K562 (cell line): ENCODE measurements around the gene HAUS3. TPM values are rescaled to one million over a fixed set of nuclear protein-coding genes. Genes with fewer than 3 reads are reported as not detected.

Experiments used
- REST ChIP-seq, 2 experiments: fragments of 450-650 bp; formaldehyde crosslinking in 1 of 2; IDR thresholded peaks; 2 replicates each; pipeline versions ENCODE4 v1.4.0 to v1.6.1; 2014 to 2020; ENCODE audit warnings: mild to moderate bottlenecking in 2 of 2, borderline replicate concordance in 1 of 2, low read depth in 1 of 2
- TBL1XR1 ChIP-seq, 2 experiments: IDR thresholded peaks; 2 replicates each; pipeline ENCODE4 v1.6.1; 2012; ENCODE audit warnings: improper control_type of control experiment in 2 of 2, low read length in 2 of 2, mild to moderate bottlenecking in 1 of 2
- TFAM ChIP-seq: fragments of 250-450 bp; sonication (Bioruptor Pico); conservative IDR thresholded peaks from 2 replicates; pipeline ENCODE4 v1.5.0; 2021; ENCODE audit warnings: mild to moderate bottlenecking, moderate library complexity
- ZBTB7A ChIP-seq: IDR thresholded peaks from 2 replicates; pipeline ENCODE4 v1.6.1; 2011; ENCODE audit warnings: low read depth, mild to moderate bottlenecking, low read length, moderate library complexity, borderline replicate concordance; ENCODE audit not compliant: control insufficient read depth
- polyA plus RNA-seq, 8 experiments: library from polyadenylated mRNA; depleted of rRNA in 4 of 8; stranded (reverse) in 5 of 8; unstranded in 3 of 8; fragments of >200 nt; fragmentation: Nextera tagmentation in 2 of 8; fragmentation: Illumina TruSeq in 1 of 8; extraction: Ambion mirVana in 2 of 8; extraction: Trizol in 1 of 8; gene quantifications; 2 replicates each; pipeline versions ENCODE4 v1.2.1 to v1.2.3, GENCODE V29; 2011 to 2014; ENCODE audit warnings: inconsistent platforms in 1 of 8, missing spikeins in 1 of 8
- total RNA-seq, 7 experiments: library from RNA; depleted of rRNA in 6 of 7; stranded (reverse); fragments of >200 nt in 6 of 7; fragmentation: Illumina TruSeq in 2 of 7; extraction: Trizol in 2 of 7; gene quantifications; 2 replicates each; pipeline versions ENCODE4 v1.2.1 to v1.2.3, GENCODE V29; 2011 to 2021; ENCODE audit warnings: low replicate concordance in 1 of 7
- TF ChIP-seq, protein P1 (sequence below): sonication (generic); formaldehyde crosslinking; IDR thresholded peaks from 2 replicates; pipeline ENCODE4 v1.4.0; 2020; ENCODE audit warnings: mild to moderate bottlenecking, missing genetic modification reagents
- TF ChIP-seq, protein P2 (sequence below): fragments of 450-650 bp; IDR thresholded peaks from 2 replicates; pipeline ENCODE4 v1.6.1; 2017; ENCODE audit warnings: antibody characterized with exemption, mild to moderate bottlenecking

The HAUS3 gene
- total and polyA plus RNA-seq, 9 of the 15 experiments (the other 6 are each of a cell fraction or from before 2014, with no cell fraction given): 8.9 to 25.7 (median 21.5) TPM

- TF ChIP-seq, protein P1, sequence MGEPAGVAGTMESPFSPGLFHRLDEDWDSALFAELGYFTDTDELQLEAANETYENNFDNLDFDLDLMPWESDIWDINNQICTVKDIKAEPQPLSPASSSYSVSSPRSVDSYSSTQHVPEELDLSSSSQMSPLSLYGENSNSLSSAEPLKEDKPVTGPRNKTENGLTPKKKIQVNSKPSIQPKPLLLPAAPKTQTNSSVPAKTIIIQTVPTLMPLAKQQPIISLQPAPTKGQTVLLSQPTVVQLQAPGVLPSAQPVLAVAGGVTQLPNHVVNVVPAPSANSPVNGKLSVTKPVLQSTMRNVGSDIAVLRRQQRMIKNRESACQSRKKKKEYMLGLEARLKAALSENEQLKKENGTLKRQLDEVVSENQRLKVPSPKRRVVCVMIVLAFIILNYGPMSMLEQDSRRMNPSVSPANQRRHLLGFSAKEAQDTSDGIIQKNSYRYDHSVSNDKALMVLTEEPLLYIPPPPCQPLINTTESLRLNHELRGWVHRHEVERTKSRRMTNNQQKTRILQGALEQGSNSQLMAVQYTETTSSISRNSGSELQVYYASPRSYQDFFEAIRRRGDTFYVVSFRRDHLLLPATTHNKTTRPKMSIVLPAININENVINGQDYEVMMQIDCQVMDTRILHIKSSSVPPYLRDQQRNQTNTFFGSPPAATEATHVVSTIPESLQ: no peak
- TF ChIP-seq REST (IDR thresholded peaks at IDR 0.05; ENCODE audit: borderline replicate concordance): peak; percentile 27; the same call in 1 of the 2 replicates
- TF ChIP-seq REST (CRISPR knock-in tag; IDR thresholded peaks at IDR 0.05; ENCODE audit: low read depth): 0 out of 2 replicates have a peak, but pooled peaks have one; percentile 67
- TF ChIP-seq TBL1XR1 (IDR thresholded peaks at IDR 0.05; ENCODE audit: low read length in 2 of 2): no peak
- TF ChIP-seq ZBTB7A: no peak; the same call in 1 of the 2 replicates
- TF ChIP-seq TFAM (CRISPR knock-in tag): no peak
- TF ChIP-seq, protein P2, sequence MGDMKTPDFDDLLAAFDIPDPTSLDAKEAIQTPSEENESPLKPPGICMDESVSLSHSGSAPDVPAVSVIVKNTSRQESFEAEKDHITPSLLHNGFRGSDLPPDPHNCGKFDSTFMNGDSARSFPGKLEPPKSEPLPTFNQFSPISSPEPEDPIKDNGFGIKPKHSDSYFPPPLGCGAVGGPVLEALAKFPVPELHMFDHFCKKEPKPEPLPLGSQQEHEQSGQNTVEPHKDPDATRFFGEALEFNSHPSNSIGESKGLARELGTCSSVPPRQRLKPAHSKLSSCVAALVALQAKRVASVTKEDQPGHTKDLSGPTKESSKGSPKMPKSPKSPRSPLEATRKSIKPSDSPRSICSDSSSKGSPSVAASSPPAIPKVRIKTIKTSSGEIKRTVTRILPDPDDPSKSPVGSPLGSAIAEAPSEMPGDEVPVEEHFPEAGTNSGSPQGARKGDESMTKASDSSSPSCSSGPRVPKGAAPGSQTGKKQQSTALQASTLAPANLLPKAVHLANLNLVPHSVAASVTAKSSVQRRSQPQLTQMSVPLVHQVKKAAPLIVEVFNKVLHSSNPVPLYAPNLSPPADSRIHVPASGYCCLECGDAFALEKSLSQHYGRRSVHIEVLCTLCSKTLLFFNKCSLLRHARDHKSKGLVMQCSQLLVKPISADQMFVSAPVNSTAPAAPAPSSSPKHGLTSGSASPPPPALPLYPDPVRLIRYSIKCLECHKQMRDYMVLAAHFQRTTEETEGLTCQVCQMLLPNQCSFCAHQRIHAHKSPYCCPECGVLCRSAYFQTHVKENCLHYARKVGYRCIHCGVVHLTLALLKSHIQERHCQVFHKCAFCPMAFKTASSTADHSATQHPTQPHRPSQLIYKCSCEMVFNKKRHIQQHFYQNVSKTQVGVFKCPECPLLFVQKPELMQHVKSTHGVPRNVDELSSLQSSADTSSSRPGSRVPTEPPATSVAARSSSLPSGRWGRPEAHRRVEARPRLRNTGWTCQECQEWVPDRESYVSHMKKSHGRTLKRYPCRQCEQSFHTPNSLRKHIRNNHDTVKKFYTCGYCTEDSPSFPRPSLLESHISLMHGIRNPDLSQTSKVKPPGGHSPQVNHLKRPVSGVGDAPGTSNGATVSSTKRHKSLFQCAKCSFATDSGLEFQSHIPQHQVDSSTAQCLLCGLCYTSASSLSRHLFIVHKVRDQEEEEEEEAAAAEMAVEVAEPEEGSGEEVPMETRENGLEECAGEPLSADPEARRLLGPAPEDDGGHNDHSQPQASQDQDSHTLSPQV: no peak
Measured at GRCh38 chr4:2262145-2262943, 20.4 kb upstream of the HAUS3 start (continued).
